Transverse colon (tissue), 3 donors: ENCODE results near the gene MOG.

ENCODE experiments used
- POLR2A ChIP-seq: fragments of 450-650 bp; IDR thresholded peaks from one replicate; pipeline ENCODE4 v1.6.1; 2016; ENCODE audit warnings: antibody characterized with exemption, mild to moderate bottlenecking, moderate library complexity
- POLR2AphosphoS5 ChIP-seq, 3 donors: sonication (generic); formaldehyde crosslinking; IDR thresholded peaks; one replicate each; pipeline ENCODE4 v1.6.1; 2016; ENCODE audit warnings: antibody characterized with exemption in 3 of 3

DNA sequence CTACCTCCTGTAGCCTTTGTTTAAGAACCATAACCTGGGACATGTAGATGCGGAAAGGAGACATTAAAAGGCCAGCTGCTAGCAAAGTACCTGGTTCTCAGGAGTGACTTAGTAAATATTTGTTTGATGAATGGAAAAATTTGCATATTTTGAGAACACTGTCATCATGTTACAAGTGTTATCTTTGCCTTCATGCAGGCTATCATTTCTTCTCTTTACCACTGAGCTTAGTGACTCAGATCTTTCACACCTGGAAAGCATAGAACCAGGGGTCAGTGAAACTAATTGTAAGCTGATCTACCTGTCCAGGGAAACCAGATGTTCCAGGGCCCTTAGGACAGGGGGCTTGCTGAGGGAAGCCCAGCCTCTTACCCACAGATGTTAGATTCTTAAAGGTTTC, 18.7 kb downstream of the MOG start:
- TF ChIP-seq POLR2AphosphoS5 (IDR thresholded peaks at IDR 0.05): no peak
- no peak for TF ChIP-seq POLR2A
